HEK293 (cell line): ENCODE data around the gene FOXP4.
A peak's percentile ranks its signal among the peaks of the same experiment; 100 is the strongest.

Experiments used
- GLI2 ChIP-seq: fragments of 450-650 bp; formaldehyde crosslinking; IDR thresholded peaks from 2 replicates; pipeline ENCODE4; 2017; ENCODE audit warnings: missing biosample characterization, missing genetic modification characterization, low read depth, borderline replicate concordance
- HOXA7 ChIP-seq: sonication (generic); formaldehyde crosslinking; IDR thresholded peaks from 2 replicates; pipeline ENCODE4 v1.8.1; 2022; ENCODE audit warnings: missing genetic modification reagents, borderline replicate concordance
- KLF1 ChIP-seq: fragments of 450-650 bp; formaldehyde crosslinking; IDR thresholded peaks from 2 replicates; pipeline ENCODE4 v1.5.1; 2016; ENCODE audit warnings: missing biosample characterization, missing genetic modification characterization
- KLF8 ChIP-seq: fragments of 450-650 bp; formaldehyde crosslinking; IDR thresholded peaks from 2 replicates; pipeline ENCODE4 v1.5.1; 2016; ENCODE audit warnings: missing biosample characterization, missing genetic modification characterization
- MZF1 ChIP-seq: fragments of 450-650 bp; formaldehyde crosslinking; IDR thresholded peaks from 2 replicates; pipeline ENCODE4 v1.5.1; 2017; ENCODE audit warnings: missing biosample characterization, missing genetic modification characterization, borderline replicate concordance
- PRDM1 ChIP-seq: fragments of 450-650 bp; formaldehyde crosslinking; IDR thresholded peaks from 2 replicates; pipeline ENCODE4; 2016; ENCODE audit warnings: missing biosample characterization, missing genetic modification characterization
- SCRT1 ChIP-seq: fragments of 450-650 bp; formaldehyde crosslinking; IDR thresholded peaks from 2 replicates; pipeline ENCODE4 v1.5.1; 2016; ENCODE audit warnings: missing biosample characterization, missing genetic modification characterization, borderline replicate concordance
- YY2 ChIP-seq: fragments of 450-650 bp; formaldehyde crosslinking; IDR thresholded peaks from 2 replicates; pipeline ENCODE4 v1.5.1; 2016; ENCODE audit warnings: missing biosample characterization, missing genetic modification characterization
- ZBTB1 ChIP-seq: fragments of 450-650 bp; formaldehyde crosslinking; IDR thresholded peaks from 2 replicates; pipeline ENCODE4 v1.5.1; 2016; ENCODE audit warnings: missing biosample characterization, missing genetic modification characterization
- ZBTB17 ChIP-seq: fragments of 450-650 bp; formaldehyde crosslinking; IDR thresholded peaks from 2 replicates; pipeline ENCODE4 v1.5.1; 2016; ENCODE audit warnings: missing biosample characterization, missing genetic modification characterization
- ZFP3 ChIP-seq: fragments of 450-650 bp; formaldehyde crosslinking; IDR thresholded peaks from 2 replicates; pipeline ENCODE4 v1.5.1; 2016; ENCODE audit warnings: low read depth, missing biosample characterization, missing genetic modification characterization
- ZFP41 ChIP-seq: fragments of 450-650 bp; formaldehyde crosslinking; IDR thresholded peaks from 2 replicates; pipeline ENCODE4 v1.5.1; 2016; ENCODE audit warnings: missing biosample characterization, missing genetic modification characterization, borderline replicate concordance
- ZNF223 ChIP-seq: fragments of 450-650 bp; formaldehyde crosslinking; IDR thresholded peaks from 2 replicates; pipeline ENCODE4 v1.5.1; 2016; ENCODE audit warnings: missing biosample characterization, missing genetic modification characterization
- ZNF292 ChIP-seq: fragments of 450-650 bp; formaldehyde crosslinking; IDR thresholded peaks from 2 replicates; pipeline ENCODE4 v1.5.1; 2016; ENCODE audit warnings: low read depth, missing biosample characterization, missing genetic modification characterization, borderline replicate concordance
- ZNF335 ChIP-seq: fragments of 450-650 bp; formaldehyde crosslinking; conservative IDR thresholded peaks from 2 replicates; pipeline ENCODE4 v1.5.1; 2016; ENCODE audit warnings: missing biosample characterization, missing genetic modification characterization
- ZNF341 ChIP-seq: fragments of 450-650 bp; formaldehyde crosslinking; IDR thresholded peaks from 2 replicates; pipeline ENCODE4; 2016; ENCODE audit warnings: low read depth, missing biosample characterization, missing genetic modification characterization
- ZNF394 ChIP-seq: fragments of 450-650 bp; formaldehyde crosslinking; IDR thresholded peaks from 2 replicates; pipeline ENCODE4 v1.5.1; 2016; ENCODE audit warnings: missing biosample characterization, missing genetic modification characterization, mild to moderate bottlenecking, moderate library complexity, borderline replicate concordance
- ZNF404 ChIP-seq: fragments of 450-650 bp; formaldehyde crosslinking; IDR thresholded peaks from 2 replicates; pipeline ENCODE4 v1.5.1; 2017; ENCODE audit warnings: missing biosample characterization, missing genetic modification characterization
- ZNF521 ChIP-seq: fragments of 450-650 bp; formaldehyde crosslinking; IDR thresholded peaks from 2 replicates; pipeline ENCODE4 v1.5.1; 2017; ENCODE audit warnings: missing biosample characterization, mild to moderate bottlenecking, missing genetic modification characterization
- ZNF529 ChIP-seq: fragments of 450-650 bp; formaldehyde crosslinking; IDR thresholded peaks from 2 replicates; pipeline ENCODE4 v1.5.1; 2017; ENCODE audit warnings: missing genetic modification characterization, missing biosample characterization; ENCODE audit not compliant: insufficient replicate concordance
- ZNF530 ChIP-seq: fragments of 450-650 bp; formaldehyde crosslinking; IDR thresholded peaks from 2 replicates; pipeline ENCODE4 v1.5.1; 2016; ENCODE audit warnings: low read depth, missing biosample characterization, missing genetic modification characterization
- ZNF560 ChIP-seq: fragments of 450-650 bp; formaldehyde crosslinking; IDR thresholded peaks from 2 replicates; pipeline ENCODE4 v1.5.1; 2017; ENCODE audit warnings: missing biosample characterization, missing genetic modification characterization, borderline replicate concordance
- ZNF561 ChIP-seq: fragments of 450-650 bp; IDR thresholded peaks from 2 replicates; pipeline ENCODE4 v1.5.1; 2018; ENCODE audit warnings: missing biosample characterization, missing genetic modification characterization, borderline replicate concordance
- ZNF571 ChIP-seq: fragments of 450-650 bp; formaldehyde crosslinking; IDR thresholded peaks from 2 replicates; pipeline ENCODE4 v1.5.0; 2017; ENCODE audit warnings: missing biosample characterization, missing genetic modification characterization
- ZNF670 ChIP-seq: fragments of 450-650 bp; formaldehyde crosslinking; IDR thresholded peaks from 2 replicates; pipeline ENCODE4 v1.5.1; 2016; ENCODE audit warnings: missing biosample characterization, missing genetic modification characterization, low read depth
- ZNF701 ChIP-seq: fragments of 450-650 bp; formaldehyde crosslinking; IDR thresholded peaks from 2 replicates; pipeline ENCODE4 v1.5.1; 2016; ENCODE audit warnings: missing biosample characterization, missing genetic modification characterization
- ZNF777 ChIP-seq: fragments of 450-650 bp; formaldehyde crosslinking; IDR thresholded peaks from 2 replicates; pipeline ENCODE4 v1.5.1; 2017; ENCODE audit warnings: missing biosample characterization, missing genetic modification characterization, borderline replicate concordance
- ZNF785 ChIP-seq: fragments of 450-650 bp; formaldehyde crosslinking; IDR thresholded peaks from 2 replicates; pipeline ENCODE4 v1.5.1; 2016; ENCODE audit warnings: missing biosample characterization, missing genetic modification characterization
- ZSCAN30 ChIP-seq: fragments of 450-650 bp; IDR thresholded peaks from 2 replicates; pipeline ENCODE4 v1.5.1; 2018; ENCODE audit warnings: missing biosample characterization, mild to moderate bottlenecking, missing genetic modification characterization, moderate library complexity
- TF ChIP-seq, protein P1 (sequence below): IDR thresholded peaks from 2 replicates; pipeline ENCODE4 v1.6.1; 2011; ENCODE audit warnings: mild to moderate bottlenecking, low read depth, low read length, borderline replicate concordance
- TF ChIP-seq, protein P2 (sequence below): fragments of 450-650 bp; formaldehyde crosslinking; IDR thresholded peaks from 2 replicates; pipeline ENCODE4 v1.5.1; 2016; ENCODE audit warnings: missing biosample characterization, missing genetic modification characterization
- TF ChIP-seq, protein P3 (sequence below): fragments of 450-650 bp; formaldehyde crosslinking; IDR thresholded peaks from 2 replicates; pipeline ENCODE4 v1.5.1; 2016; ENCODE audit warnings: missing biosample characterization, missing genetic modification characterization
- TF ChIP-seq, protein P4 (sequence below): fragments of 450-650 bp; formaldehyde crosslinking; optimal IDR thresholded peaks from 2 replicates; pipeline ENCODE3; 2016; ENCODE audit warnings: missing biosample characterization, mild to moderate bottlenecking, missing genetic modification characterization

The FOXP4 gene

DNA sequence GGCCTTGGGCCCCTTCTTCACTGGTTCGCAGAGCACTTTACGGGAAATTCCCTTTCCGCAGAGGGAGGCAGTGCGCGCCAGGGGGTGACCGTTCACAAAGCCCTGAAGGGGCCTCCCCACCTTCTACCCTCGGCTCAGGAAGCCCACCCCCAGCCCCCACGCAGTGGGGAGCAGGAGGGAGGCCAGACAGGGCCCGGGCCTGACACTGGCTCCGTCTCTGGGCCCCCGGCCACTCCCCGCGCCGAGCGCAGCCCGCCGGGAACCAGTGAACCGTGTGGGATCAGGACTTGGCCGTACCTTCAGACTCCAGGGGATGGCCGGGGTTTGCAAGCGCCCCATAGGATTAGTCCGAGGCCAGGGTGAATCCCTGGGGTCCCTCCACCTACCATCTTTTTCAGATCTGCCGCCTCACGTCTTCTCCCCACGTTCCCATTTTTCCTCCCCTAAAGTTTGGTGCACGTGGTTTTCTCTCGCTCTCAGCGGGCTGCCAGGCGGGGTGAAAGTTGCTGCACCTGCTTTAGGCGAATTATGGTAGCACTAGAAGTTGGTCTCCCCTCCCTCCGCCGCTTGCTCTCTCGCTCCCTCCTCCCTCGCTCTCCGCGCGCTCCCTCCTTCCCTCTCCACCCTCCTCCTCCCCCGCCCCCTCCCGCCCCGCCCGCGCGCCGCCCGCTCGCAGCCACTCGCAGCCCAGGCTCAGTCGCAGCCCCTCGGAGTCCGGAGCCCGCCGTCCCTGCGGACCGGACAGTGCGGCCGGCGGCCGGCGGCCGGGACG lies at the start of gene FOXP4 (continued):
- peak; percentile 77; the same call in 1 of the 2 replicates for TF ChIP-seq ZNF561 (tag by site-specific recombination)
- peak; percentile 86 for TF ChIP-seq ZNF335 (tag by site-specific recombination)
- no peak for TF ChIP-seq ZFP41 (tag by site-specific recombination)
- no peak for TF ChIP-seq ZNF404 (tag by site-specific recombination)
- peak; percentile 93 for TF ChIP-seq ZNF341 (tag by site-specific recombination)
- peak; percentile 72 for TF ChIP-seq MZF1 (tag by site-specific recombination)
- no peak for TF ChIP-seq ZNF785 (tag by site-specific recombination)
- TF ChIP-seq, protein P1, sequence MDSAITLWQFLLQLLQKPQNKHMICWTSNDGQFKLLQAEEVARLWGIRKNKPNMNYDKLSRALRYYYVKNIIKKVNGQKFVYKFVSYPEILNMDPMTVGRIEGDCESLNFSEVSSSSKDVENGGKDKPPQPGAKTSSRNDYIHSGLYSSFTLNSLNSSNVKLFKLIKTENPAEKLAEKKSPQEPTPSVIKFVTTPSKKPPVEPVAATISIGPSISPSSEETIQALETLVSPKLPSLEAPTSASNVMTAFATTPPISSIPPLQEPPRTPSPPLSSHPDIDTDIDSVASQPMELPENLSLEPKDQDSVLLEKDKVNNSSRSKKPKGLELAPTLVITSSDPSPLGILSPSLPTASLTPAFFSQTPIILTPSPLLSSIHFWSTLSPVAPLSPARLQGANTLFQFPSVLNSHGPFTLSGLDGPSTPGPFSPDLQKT, result no peak
- TF ChIP-seq, protein P2, sequence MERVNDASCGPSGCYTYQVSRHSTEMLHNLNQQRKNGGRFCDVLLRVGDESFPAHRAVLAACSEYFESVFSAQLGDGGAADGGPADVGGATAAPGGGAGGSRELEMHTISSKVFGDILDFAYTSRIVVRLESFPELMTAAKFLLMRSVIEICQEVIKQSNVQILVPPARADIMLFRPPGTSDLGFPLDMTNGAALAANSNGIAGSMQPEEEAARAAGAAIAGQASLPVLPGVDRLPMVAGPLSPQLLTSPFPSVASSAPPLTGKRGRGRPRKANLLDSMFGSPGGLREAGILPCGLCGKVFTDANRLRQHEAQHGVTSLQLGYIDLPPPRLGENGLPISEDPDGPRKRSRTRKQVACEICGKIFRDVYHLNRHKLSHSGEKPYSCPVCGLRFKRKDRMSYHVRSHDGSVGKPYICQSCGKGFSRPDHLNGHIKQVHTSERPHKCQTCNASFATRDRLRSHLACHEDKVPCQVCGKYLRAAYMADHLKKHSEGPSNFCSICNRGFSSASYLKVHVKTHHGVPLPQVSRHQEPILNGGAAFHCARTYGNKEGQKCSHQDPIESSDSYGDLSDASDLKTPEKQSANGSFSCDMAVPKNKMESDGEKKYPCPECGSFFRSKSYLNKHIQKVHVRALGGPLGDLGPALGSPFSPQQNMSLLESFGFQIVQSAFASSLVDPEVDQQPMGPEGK, result peak; percentile 92
- TF ChIP-seq ZNF292, result no peak
- no peak for TF ChIP-seq KLF1 (tag by site-specific recombination)
- no peak for TF ChIP-seq ZNF571 (tag by site-specific recombination)
- no peak for TF ChIP-seq ZBTB1
- TF ChIP-seq GLI2 (tag by site-specific recombination), result no peak
- peak; percentile 92 for TF ChIP-seq PRDM1
- TF ChIP-seq, protein P3, sequence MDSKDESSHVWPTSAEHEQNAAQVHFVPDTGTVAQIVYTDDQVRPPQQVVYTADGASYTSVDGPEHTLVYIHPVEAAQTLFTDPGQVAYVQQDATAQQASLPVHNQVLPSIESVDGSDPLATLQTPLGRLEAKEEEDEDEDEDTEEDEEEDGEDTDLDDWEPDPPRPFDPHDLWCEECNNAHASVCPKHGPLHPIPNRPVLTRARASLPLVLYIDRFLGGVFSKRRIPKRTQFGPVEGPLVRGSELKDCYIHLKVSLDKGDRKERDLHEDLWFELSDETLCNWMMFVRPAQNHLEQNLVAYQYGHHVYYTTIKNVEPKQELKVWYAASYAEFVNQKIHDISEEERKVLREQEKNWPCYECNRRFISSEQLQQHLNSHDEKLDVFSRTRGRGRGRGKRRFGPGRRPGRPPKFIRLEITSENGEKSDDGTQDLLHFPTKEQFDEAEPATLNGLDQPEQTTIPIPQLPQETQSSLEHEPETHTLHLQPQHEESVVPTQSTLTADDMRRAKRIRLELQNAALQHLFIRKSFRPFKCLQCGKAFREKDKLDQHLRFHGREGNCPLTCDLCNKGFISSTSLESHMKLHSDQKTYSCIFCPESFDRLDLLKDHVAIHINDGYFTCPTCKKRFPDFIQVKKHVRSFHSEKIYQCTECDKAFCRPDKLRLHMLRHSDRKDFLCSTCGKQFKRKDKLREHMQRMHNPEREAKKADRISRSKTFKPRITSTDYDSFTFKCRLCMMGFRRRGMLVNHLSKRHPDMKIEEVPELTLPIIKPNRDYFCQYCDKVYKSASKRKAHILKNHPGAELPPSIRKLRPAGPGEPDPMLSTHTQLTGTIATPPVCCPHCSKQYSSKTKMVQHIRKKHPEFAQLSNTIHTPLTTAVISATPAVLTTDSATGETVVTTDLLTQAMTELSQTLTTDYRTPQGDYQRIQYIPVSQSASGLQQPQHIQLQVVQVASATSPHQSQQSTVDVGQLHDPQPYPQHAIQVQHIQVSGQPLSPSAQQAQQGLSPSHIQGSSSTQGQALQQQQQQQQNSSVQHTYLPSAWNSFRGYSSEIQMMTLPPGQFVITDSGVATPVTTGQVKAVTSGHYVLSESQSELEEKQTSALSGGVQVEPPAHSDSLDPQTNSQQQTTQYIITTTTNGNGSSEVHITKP (tag by site-specific recombination), result peak; percentile 96
- peak; percentile 53; the same call in 1 of the 2 replicates for TF ChIP-seq ZNF394
- no peak for TF ChIP-seq YY2 (tag by site-specific recombination)
- TF ChIP-seq KLF8 (tag by site-specific recombination), result peak; percentile 89
- TF ChIP-seq ZNF223 (tag by site-specific recombination), result no peak
- TF ChIP-seq, protein P4, sequence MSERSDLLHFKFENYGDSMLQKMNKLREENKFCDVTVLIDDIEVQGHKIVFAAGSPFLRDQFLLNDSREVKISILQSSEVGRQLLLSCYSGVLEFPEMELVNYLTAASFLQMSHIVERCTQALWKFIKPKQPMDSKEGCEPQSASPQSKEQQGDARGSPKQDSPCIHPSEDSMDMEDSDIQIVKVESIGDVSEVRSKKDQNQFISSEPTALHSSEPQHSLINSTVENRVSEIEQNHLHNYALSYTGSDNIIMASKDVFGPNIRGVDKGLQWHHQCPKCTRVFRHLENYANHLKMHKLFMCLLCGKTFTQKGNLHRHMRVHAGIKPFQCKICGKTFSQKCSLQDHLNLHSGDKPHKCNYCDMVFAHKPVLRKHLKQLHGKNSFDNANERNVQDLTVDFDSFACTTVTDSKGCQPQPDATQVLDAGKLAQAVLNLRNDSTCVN (tag by site-specific recombination), result peak; percentile 54
- no peak for TF ChIP-seq ZNF521 (tag by site-specific recombination)
- peak; percentile 84 for TF ChIP-seq ZBTB17
- no peak for TF ChIP-seq ZNF529 (tag by site-specific recombination)
- no peak for TF ChIP-seq HOXA7
- TF ChIP-seq ZFP3 (tag by site-specific recombination), result no peak; the same call in 1 of the 2 replicates
- TF ChIP-seq ZNF777 (tag by site-specific recombination), result no peak
- no peak for TF ChIP-seq ZNF530 (tag by site-specific recombination)
- no peak for TF ChIP-seq SCRT1 (tag by site-specific recombination)
- no peak for TF ChIP-seq ZNF560 (tag by site-specific recombination)
- TF ChIP-seq ZSCAN30 (tag by site-specific recombination), result peak; percentile 42; the same call in 1 of the 2 replicates
- TF ChIP-seq ZNF701 (tag by site-specific recombination), result 0 out of 2 replicates have a peak, but pooled peaks have one; percentile 10
- TF ChIP-seq ZNF670, result no peak
